CD4-positive, CD25-positive, alpha-beta regulatory T cell (primary cell): ENCODE measurements around the gene IMPG2. TPM values are rescaled to one million over a fixed set of nuclear protein-coding genes. Genes with fewer than 3 reads are reported as not detected.

Experiments
- ATAC-seq, 2 donors: fragments of 150-1000 bp; cut with Tn5 transposase; one replicate each; pipeline ENCODE4 v1.10.0; 2021; ENCODE audit warnings: low read depth in 2 of 2, moderate number of reproducible peaks in 2 of 2, moderate library complexity in 1 of 2
- DNase-seq, 3 donors: peaks; one replicate each; pipeline versions ENCODE4 v3.0.0 to v3.0.0-alpha.2; 2012 to 2022; ENCODE audit warnings: mixed read lengths in 1 of 3
- H3K27ac ChIP-seq: one replicate; pipeline ENCODE4 v1.7.0; 2013; ENCODE audit warnings: mild to moderate bottlenecking, low read length; ENCODE audit not compliant: insufficient read depth, poor library complexity, severe bottlenecking
- H3K27me3 ChIP-seq: one replicate; pipeline ENCODE4 v1.7.0; 2013; ENCODE audit warnings: low read length; ENCODE audit not compliant: control insufficient read depth, insufficient read depth
- H3K36me3 ChIP-seq: one replicate; pipeline ENCODE4 v1.7.0; 2013; ENCODE audit warnings: mild to moderate bottlenecking, low read length, moderate library complexity; ENCODE audit not compliant: control insufficient read depth, insufficient read depth
- H3K4me1 ChIP-seq: 2 replicates; pipeline ENCODE4 v1.7.0; 2013; ENCODE audit warnings: mild to moderate bottlenecking, low read length; ENCODE audit not compliant: insufficient read depth, control insufficient read depth, poor library complexity, severe bottlenecking
- H3K4me3 ChIP-seq: one replicate; pipeline ENCODE4 v1.7.0; 2013; ENCODE audit warnings: low read depth, mild to moderate bottlenecking, low read length, moderate library complexity
- H3K9me3 ChIP-seq, 2 experiments: 1 replicate in 1 of 2; 2 replicates in 1 of 2; pipeline ENCODE4 v1.7.0; 2013; ENCODE audit warnings: low read length in 2 of 2, mild to moderate bottlenecking in 1 of 2, moderate library complexity in 1 of 2; ENCODE audit not compliant: control insufficient read depth in 2 of 2
- H3K27ac Mint-ChIP-seq, 3 donors: one replicate each; pipeline ENCODE4 v1.8.0; 2020 to 2022; ENCODE audit warnings: mild to moderate bottlenecking in 3 of 3, mixed read lengths in 3 of 3, moderate library complexity in 2 of 3
- H3K27me3 Mint-ChIP-seq: one replicate; pipeline ENCODE4 v1.8.0; 2022; ENCODE audit warnings: mild to moderate bottlenecking, mixed read lengths
- H3K36me3 Mint-ChIP-seq: one replicate; pipeline ENCODE4 v1.8.0; 2020; ENCODE audit warnings: mixed read lengths
- H3K4me1 Mint-ChIP-seq, 4 donors: one replicate each; pipeline ENCODE4 v1.8.0; 2020 to 2022; ENCODE audit warnings: mixed read lengths in 4 of 4, mild to moderate bottlenecking in 1 of 4
- H3K4me3 Mint-ChIP-seq, 4 donors: one replicate each; pipeline ENCODE4 v1.8.0; 2020 to 2022; ENCODE audit warnings: mild to moderate bottlenecking in 4 of 4, mixed read lengths in 4 of 4, moderate library complexity in 3 of 4
- H3K9me3 Mint-ChIP-seq, 7 donors: one replicate each; pipeline ENCODE4 v1.8.0; 2020 to 2022; ENCODE audit warnings: mixed read lengths in 7 of 7, mild to moderate bottlenecking in 3 of 7, moderate library complexity in 2 of 7
- polyA plus RNA-seq, 4 donors: library from polyadenylated mRNA; unstranded; fragments of 300-500 nt; fragmentation: Illumina TruSeq; gene quantifications; one replicate each; pipeline ENCODE4 v1.2.3, GENCODE V29; 2021
- total RNA-seq: library from RNA; stranded (reverse); gene quantifications from one replicate; pipeline ENCODE4 v1.2.3, GENCODE V29; 2022

IMPG2 gene
- total and polyA plus RNA-seq, 5 donors from 2014 or later: 0.02 to 0.35 TPM; not detected in 3

- no peaks in the 10 kb centered on the region for H3K27me3 Mint-ChIP-seq
- no peaks in the 10 kb centered on the region for H3K4me1 ChIP-seq
- peaks cover 0 to 5% (median 0%) of the 10 kb centered on the region in 7 donors for H3K9me3 Mint-ChIP-seq
- H3K36me3 Mint-ChIP-seq: peaks cover 12% of the 10 kb centered on the region
- H3K36me3 ChIP-seq: no peaks in the 10 kb centered on the region
- no peaks in the 10 kb centered on the region for H3K27me3 ChIP-seq
- peaks cover 0 to 3% (median 0%) of the 10 kb centered on the region in 4 donors for H3K4me1 Mint-ChIP-seq
- H3K27ac ChIP-seq: no peak overlapping the region
- DNase-seq (no peak), ATAC-seq (no peak)
- H3K9me3 ChIP-seq: no peaks in the 10 kb centered on the region
- no peak overlapping the region for H3K4me3 Mint-ChIP-seq
- H3K27ac Mint-ChIP-seq: no peak overlapping the region
- H3K4me3 ChIP-seq: no peak overlapping the region
Observed at GRCh38 chr3:101252307-101252706, 68.1 kb downstream of the IMPG2 start.

GRCh38 chr3:101251441-101251840, 68.9 kb downstream of the IMPG2 start:
- H3K27me3 Mint-ChIP-seq: no peaks in the 10 kb centered on the region
- peaks cover 0 to 3% (median 0%) of the 10 kb centered on the region in 4 donors for H3K4me1 Mint-ChIP-seq
- peaks cover 12% of the 10 kb centered on the region for H3K36me3 Mint-ChIP-seq
- H3K9me3 Mint-ChIP-seq: peaks cover 0 to 5% (median 0%) of the 10 kb centered on the region in 7 donors
- no peak overlapping the region for H3K27ac ChIP-seq
- ATAC-seq: no peak
- H3K9me3 ChIP-seq: no peaks in the 10 kb centered on the region
- H3K4me1 ChIP-seq: no peaks in the 10 kb centered on the region
- H3K27ac Mint-ChIP-seq: no peak overlapping the region
- no peak overlapping the region for H3K4me3 ChIP-seq
- no peaks in the 10 kb centered on the region for H3K36me3 ChIP-seq
- H3K4me3 Mint-ChIP-seq: no peak overlapping the region
- H3K27me3 ChIP-seq: no peaks in the 10 kb centered on the region
- no peak for DNase-seq

GRCh38 chr3:101249522-101249921, 70.9 kb downstream of the IMPG2 start:
- Mint-ChIP-seq H3K4me3 (no peak overlapping the region), H3K36me3 (peaks cover 15% of the 10 kb centered on the region)

GRCh38 chr3:101248736-101249135, 71.6 kb downstream of the IMPG2 start:
- H3K36me3 Mint-ChIP-seq: peaks cover 19% of the 10 kb centered on the region
- H3K4me3 Mint-ChIP-seq: no peak overlapping the region
- H3K27me3 Mint-ChIP-seq: no peaks in the 10 kb centered on the region
- H3K4me1 ChIP-seq: no peaks in the 10 kb centered on the region
- H3K9me3 Mint-ChIP-seq: peaks cover 0 to 5% (median 0%) of the 10 kb centered on the region in 7 donors
- no peaks in the 10 kb centered on the region for H3K36me3 ChIP-seq
- no peak overlapping the region for H3K27ac Mint-ChIP-seq
- no peaks in the 10 kb centered on the region for H3K27me3 ChIP-seq
- H3K9me3 ChIP-seq: no peaks in the 10 kb centered on the region
- no peak overlapping the region for H3K27ac ChIP-seq
- H3K4me1 Mint-ChIP-seq: peaks cover 0 to 3% (median 0%) of the 10 kb centered on the region in 4 donors
- DNase-seq (no peak), ATAC-seq (no peak)
- no peak overlapping the region for H3K4me3 ChIP-seq

More at GRCh38 chr3:101249522-101249921, 70.9 kb downstream of the IMPG2 start:
- H3K9me3 Mint-ChIP-seq: peaks cover 0 to 5% (median 0%) of the 10 kb centered on the region in 7 donors
- no peak overlapping the region for H3K27ac ChIP-seq
- H3K9me3 ChIP-seq: no peaks in the 10 kb centered on the region
- DNase-seq (no peak), ATAC-seq (no peak)
- no peaks in the 10 kb centered on the region for H3K27me3 Mint-ChIP-seq
- peak overlapping the region in 1 of 3 donors; percentile 55 for H3K27ac Mint-ChIP-seq
- H3K4me1 Mint-ChIP-seq: peaks cover 0 to 3% (median 0%) of the 10 kb centered on the region in 4 donors
- H3K4me3 ChIP-seq: no peak overlapping the region
- H3K36me3 ChIP-seq: no peaks in the 10 kb centered on the region
- no peaks in the 10 kb centered on the region for H3K4me1 ChIP-seq
- no peaks in the 10 kb centered on the region for H3K27me3 ChIP-seq

- Mint-ChIP-seq H3K4me3 (no peak overlapping the region), H3K9me3 (peaks cover 0 to 5% (median 1%) of the 10 kb centered on the region in 7 donors), H3K27me3 (no peaks in the 10 kb centered on the region), H3K4me1 (no peaks in the 10 kb centered on the region), H3K27ac (no peak overlapping the region), H3K36me3 (peaks cover 32% of the 10 kb centered on the region)
- DNase-seq: no peak
- ATAC-seq: no peak
- Histone ChIP-seq H3K9me3 (no peaks in the 10 kb centered on the region), H3K4me3 (no peak overlapping the region), H3K36me3 (no peaks in the 10 kb centered on the region), H3K4me1 (no peaks in the 10 kb centered on the region), H3K27me3 (no peaks in the 10 kb centered on the region), H3K27ac (no peak overlapping the region)
Observed at GRCh38 chr3:101244212-101244575, 76.2 kb downstream of the IMPG2 start.

- no peaks in the 10 kb centered on the region for H3K36me3 ChIP-seq
- H3K9me3 Mint-ChIP-seq: peaks cover 0 to 5% (median 1%) of the 10 kb centered on the region in 7 donors
- H3K9me3 ChIP-seq: no peaks in the 10 kb centered on the region
- H3K36me3 Mint-ChIP-seq: peaks cover 26% of the 10 kb centered on the region
- H3K4me3 ChIP-seq: no peak overlapping the region
- no peaks in the 10 kb centered on the region for H3K4me1 ChIP-seq
- H3K27ac ChIP-seq: no peak overlapping the region
- H3K4me1 Mint-ChIP-seq: no peaks in the 10 kb centered on the region
- DNase-seq (no peak), ATAC-seq (no peak)
- no peaks in the 10 kb centered on the region for H3K27me3 ChIP-seq
- no peaks in the 10 kb centered on the region for H3K27me3 Mint-ChIP-seq
- H3K4me3 Mint-ChIP-seq: no peak overlapping the region
- H3K27ac Mint-ChIP-seq: no peak overlapping the region
Observed at GRCh38 chr3:101243285-101244211, 76.8 kb downstream of the IMPG2 start.

- Mint-ChIP-seq H3K27ac (no peak overlapping the region), H3K27me3 (peaks cover 4% of the 10 kb centered on the region), H3K4me1 (no peaks in the 10 kb centered on the region), H3K9me3 (peaks cover 0 to 5% (median 0%) of the 10 kb centered on the region in 7 donors), H3K36me3 (peaks cover 26% of the 10 kb centered on the region), H3K4me3 (no peak overlapping the region)
- Histone ChIP-seq H3K36me3 (no peaks in the 10 kb centered on the region), H3K4me3 (no peak overlapping the region), H3K27me3 (no peaks in the 10 kb centered on the region), H3K9me3 (no peaks in the 10 kb centered on the region), H3K4me1 (no peaks in the 10 kb centered on the region), H3K27ac (no peak overlapping the region)
- DNase-seq: no peak
- no peak for ATAC-seq
Observed at GRCh38 chr3:101240719-101241399, 79.5 kb downstream of the IMPG2 start.
